Stimulated activated CD4-positive, alpha-beta T cell treated with anti-CD3 and anti-CD28 coated beads, Interleukin-1b, Interleukin-23, amount 100 ng/mL, for 4 hours (primary cell): ENCODE results near the gene LRRC59.
"Not testable (repeated sequence)": the region's sequence is repeated elsewhere in the genome, so short reads cannot be mapped to it uniquely, and the experiment has no call there.

Experiments used
- DNase-seq, 2 donors: peaks; one replicate each; pipeline ENCODE4 v3.0.0-alpha.2; 2020; ENCODE audit warnings: low read depth in 2 of 2

LRRC59 gene

GRCh38 chr17:50424996-50425681, 27.8 kb upstream of the LRRC59 start:
- no peak for DNase-seq

GRCh38 chr17:50424246-50424995, 27.1 kb upstream of the LRRC59 start:
- DNase-seq = no peak

DNA sequence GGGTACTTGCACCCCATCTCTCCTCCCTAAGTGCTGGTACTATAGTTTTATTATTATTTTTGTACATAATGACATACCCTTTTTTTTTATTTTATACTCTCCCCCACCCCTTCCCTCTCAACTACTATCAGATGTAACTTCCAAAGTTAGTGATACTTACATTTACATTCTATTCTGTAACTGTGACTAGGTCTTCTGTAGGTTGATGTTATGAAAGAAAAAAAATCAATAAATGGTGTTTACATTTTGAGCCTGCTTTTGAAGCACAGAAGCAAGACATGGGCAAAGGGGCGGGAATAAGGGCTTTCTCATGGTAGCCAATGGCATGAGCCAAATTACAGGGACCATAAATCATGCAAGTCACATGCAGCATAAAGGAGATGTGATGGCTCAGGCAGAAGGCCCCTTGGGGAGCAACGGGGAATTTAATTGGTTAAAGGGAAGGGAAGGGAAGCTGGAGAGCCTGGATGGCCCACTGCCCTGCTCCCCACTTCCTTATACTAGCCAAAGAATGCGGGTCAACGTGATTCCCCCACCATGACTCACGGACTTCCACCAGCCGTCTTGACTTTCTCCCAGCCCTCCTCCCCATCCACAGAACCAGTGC, 26.3 kb upstream of the LRRC59 start:
- DNase-seq = no peak

- no peak for DNase-seq
Measured at GRCh38 chr17:50422738-50423137, 25.4 kb upstream of the LRRC59 start.

- no peak for DNase-seq
Measured at GRCh38 chr17:50421308-50422051, 24.2 kb upstream of the LRRC59 start.

GRCh38 chr17:50420419-50421112, 23.2 kb upstream of the LRRC59 start:
- DNase-seq = no peak

DNA sequence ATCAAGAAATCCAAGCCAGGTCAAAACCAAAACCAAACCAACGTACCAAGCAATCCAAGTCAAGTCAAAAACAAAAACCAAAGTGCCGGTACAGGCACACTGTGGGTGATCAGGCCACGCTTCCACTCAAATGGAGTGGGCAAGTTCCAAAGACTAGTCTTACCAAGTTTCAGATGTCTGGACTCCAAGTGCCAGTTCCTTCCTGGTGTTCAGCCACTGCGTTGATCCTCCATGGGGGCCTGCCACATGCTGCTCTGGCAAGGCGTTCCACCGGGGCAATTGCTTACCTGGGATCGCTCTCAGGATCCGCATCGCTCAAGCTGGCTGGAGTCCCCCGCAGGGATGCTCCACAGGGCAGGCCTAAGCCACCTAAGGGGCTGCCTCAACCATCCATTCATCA, 22.3 kb upstream of the LRRC59 start:
- DNase-seq = not testable (repeated sequence)

GRCh38 chr17:50414808-50415207, 17.5 kb upstream of the LRRC59 start:
- no peak for DNase-seq

- no peak for DNase-seq
Measured at GRCh38 chr17:50412188-50412732, 14.9 kb upstream of the LRRC59 start.

- DNase-seq = no peak
Measured at GRCh38 chr17:50407921-50408320, 10.6 kb upstream of the LRRC59 start.

DNA sequence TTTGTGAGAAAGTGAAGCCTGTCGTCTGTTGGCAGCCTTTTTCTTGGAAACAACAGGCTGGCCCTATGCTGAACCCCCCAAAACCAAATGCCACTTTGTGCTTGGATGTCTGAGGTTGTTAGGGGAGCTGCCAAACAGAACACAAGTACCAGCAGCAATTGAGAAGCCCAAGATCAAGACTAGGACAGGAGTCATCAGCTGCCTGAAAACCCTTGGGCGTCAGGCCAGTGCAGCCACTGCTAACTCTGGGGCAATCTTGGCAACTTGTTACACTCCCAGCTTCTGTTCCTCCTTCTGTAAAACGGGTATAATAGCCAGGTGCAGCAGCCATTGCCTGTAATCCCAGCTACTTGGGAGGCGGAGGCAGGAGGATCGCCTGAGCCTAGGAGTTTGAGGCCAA, 9.3 kb upstream of the LRRC59 start:
- no peak for DNase-seq

- not testable (repeated sequence) for DNase-seq
Measured at GRCh38 chr17:50405351-50405750, 8.0 kb upstream of the LRRC59 start.

DNA sequence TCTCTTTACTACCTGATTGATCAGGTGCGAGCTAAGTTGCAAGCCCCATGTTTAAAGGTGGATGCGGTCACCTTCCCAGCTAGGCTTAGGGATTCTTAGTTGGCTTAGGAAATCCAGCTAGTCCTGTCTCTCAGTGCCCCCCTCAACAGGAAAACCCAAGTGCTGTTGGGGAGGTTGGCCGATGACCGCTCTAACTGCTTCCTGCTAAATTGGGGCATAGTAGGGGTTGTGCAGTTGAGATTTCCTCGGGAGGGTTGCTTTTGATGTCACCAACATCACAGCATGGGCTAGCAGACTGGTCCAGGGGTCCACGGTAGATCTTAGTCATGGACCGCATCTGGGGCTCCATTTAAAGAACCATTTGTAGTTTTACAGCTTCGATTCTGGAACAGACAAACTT, 2.3 kb upstream of the LRRC59 start:
- not testable (repeated sequence) for DNase-seq

GRCh38 chr17:50398672-50399071, 1.3 kb upstream of the LRRC59 start:
- not testable (repeated sequence) for DNase-seq

DNA sequence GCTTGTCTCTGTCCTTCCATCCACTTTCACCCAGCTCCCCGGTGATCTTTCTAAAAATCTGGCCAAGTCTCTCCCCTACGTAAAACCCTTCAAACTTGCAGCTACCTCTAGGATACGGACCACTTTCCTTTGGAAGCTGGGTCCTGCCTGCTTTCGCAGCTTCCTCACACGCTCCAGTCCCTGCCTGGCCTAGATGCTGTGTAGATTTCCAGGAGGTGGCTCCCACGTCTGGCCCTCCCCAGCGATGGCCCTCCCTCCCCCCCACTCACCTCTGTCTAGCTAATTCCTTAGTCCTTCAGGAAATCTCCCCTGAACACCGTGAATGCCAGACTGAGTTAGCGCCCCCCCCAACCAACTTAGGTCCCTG, 579 bp upstream of the LRRC59 start:
- no peak for DNase-seq

- peak in 1 of 2 donors; percentile 22 for DNase-seq
Measured at GRCh38 chr17:50396261-50397110, 837 bp downstream of the LRRC59 start.

- DNase-seq = no peak
Measured at GRCh38 chr17:50394711-50395110, 2.6 kb downstream of the LRRC59 start.

- DNase-seq = no peak
Measured at GRCh38 chr17:50393700-50394099, 3.6 kb downstream of the LRRC59 start.

DNA sequence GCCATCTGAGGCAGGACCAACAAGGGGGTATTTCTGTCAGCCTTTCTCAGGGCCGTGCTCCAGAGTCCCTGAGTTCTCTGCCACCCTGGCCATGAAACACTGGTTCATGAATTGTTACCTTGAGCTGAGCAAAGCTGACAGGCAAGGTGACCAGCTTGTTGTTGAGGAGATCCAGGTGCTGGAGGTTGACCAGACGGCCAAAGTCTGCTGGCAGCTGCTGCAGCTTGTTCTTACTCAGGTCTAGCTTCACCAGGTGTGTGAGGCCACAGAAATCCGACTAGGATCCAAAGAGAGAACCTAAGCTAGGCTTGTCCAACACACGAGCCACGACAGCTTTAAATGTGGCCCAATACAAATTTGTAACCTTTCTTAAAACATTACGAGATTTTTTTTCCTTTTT, 4.7 kb downstream of the LRRC59 start:
- no peak for DNase-seq

GRCh38 chr17:50389534-50389933, 7.8 kb downstream of the LRRC59 start:
- no peak for DNase-seq
